GM23338 (cell line): Measurements from ENCODE around the gene NAP1L4.

Experiments used
- CREB1 ChIP-seq: fragments of 250-450 bp; sonication (Bioruptor Pico); IDR thresholded peaks from 2 replicates; pipeline ENCODE4 v1.5.0; 2020; ENCODE audit warnings: low read depth, mild to moderate bottlenecking, moderate library complexity
- EZH2 ChIP-seq: fragments of 200-600 bp; sonication (generic); IDR thresholded peaks from one replicate; pipeline ENCODE4 v1.8.0; 2017; ENCODE audit warnings: antibody characterized with exemption, mild to moderate bottlenecking, low read depth; ENCODE audit not compliant: unreplicated experiment
- EZH2phosphoT487 ChIP-seq: fragments of 200-600 bp; sonication (generic); IDR thresholded peaks from one replicate; pipeline ENCODE4 v1.8.1; 2018; ENCODE audit warnings: antibody characterized with exemption; ENCODE audit not compliant: unreplicated experiment
- JUNB ChIP-seq: IDR thresholded peaks from one replicate; pipeline ENCODE4 v1.6.1; 2016; ENCODE audit warnings: antibody characterized with exemption; ENCODE audit not compliant: unreplicated experiment
- POLR2AphosphoS5 ChIP-seq: IDR thresholded peaks from 2 replicates; pipeline ENCODE4 v1.6.1; 2016; ENCODE audit warnings: antibody characterized with exemption, low read depth
- STAT1 ChIP-seq: IDR thresholded peaks from one replicate; pipeline ENCODE4 v1.6.1; 2016; ENCODE audit warnings: antibody characterized with exemption; ENCODE audit not compliant: unreplicated experiment
- ZNF114 ChIP-seq: fragments of 250-450 bp; sonication (Bioruptor Pico); IDR thresholded peaks from 2 replicates; pipeline ENCODE4 v1.5.0; 2020; ENCODE audit warnings: mild to moderate bottlenecking, moderate library complexity
- ZNF331 ChIP-seq: fragments of 250-450 bp; sonication (Bioruptor Pico); IDR thresholded peaks from 2 replicates; pipeline ENCODE4 v1.5.0; 2020; ENCODE audit warnings: low read depth, mild to moderate bottlenecking, moderate library complexity
- TF ChIP-seq, protein P1 (sequence below), 2 experiments: fragments of 200-600 bp in 1 of 2; sonication (generic) in 1 of 2; conservative IDR thresholded peaks; 2 replicates each; pipeline versions ENCODE4 v1.5.1 to v1.6.1; 2016 to 2017; ENCODE audit warnings: antibody characterized with exemption in 2 of 2, low read depth in 2 of 2, mild to moderate bottlenecking in 2 of 2, moderate library complexity in 1 of 2
- TF ChIP-seq, protein P2 (sequence below): IDR thresholded peaks from one replicate; pipeline ENCODE4 v1.6.1; 2018; ENCODE audit warnings: antibody characterized with exemption; ENCODE audit not compliant: unreplicated experiment
- TF ChIP-seq, protein P3 (sequence below): IDR thresholded peaks from 2 replicates; pipeline ENCODE4 v1.6.1; 2016; ENCODE audit warnings: antibody characterized with exemption

DNA sequence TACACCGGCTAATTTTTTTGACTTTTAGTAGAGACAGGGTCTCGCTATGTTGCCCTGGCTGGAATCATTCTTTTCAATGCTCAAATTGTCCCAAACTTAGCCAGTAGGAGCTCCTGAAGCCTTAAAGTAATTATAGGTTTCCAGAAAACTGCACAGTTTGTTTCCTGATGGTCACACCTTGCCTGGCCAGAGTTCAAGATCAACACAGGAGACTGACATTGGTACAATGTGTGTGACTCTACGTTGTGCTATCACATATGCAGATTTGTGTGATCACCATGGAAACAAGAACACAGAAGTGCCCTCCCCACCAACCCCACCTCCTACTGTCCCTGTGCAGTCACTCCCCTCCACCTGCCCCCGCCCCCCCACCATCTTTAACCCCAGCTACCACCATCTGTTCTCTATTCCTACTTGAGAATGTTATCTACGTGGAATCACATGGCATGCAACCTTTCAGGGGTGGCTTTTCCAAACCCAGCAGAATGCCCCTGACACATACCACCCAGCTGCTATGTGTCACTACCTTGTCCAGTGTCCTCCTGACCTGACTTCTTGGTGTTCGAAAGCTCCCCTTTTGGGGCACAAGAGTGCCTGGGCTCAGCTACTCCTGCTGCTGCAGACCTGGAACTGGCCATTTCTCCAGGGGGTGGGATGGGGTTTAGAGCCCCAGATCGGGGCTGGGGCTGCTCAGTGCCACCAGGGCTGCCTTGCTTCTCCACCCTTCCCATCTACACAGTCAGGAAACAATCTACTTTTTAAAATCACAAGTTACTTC is 6.1 kb upstream of the NAP1L4 start:
- TF ChIP-seq, protein P1, sequence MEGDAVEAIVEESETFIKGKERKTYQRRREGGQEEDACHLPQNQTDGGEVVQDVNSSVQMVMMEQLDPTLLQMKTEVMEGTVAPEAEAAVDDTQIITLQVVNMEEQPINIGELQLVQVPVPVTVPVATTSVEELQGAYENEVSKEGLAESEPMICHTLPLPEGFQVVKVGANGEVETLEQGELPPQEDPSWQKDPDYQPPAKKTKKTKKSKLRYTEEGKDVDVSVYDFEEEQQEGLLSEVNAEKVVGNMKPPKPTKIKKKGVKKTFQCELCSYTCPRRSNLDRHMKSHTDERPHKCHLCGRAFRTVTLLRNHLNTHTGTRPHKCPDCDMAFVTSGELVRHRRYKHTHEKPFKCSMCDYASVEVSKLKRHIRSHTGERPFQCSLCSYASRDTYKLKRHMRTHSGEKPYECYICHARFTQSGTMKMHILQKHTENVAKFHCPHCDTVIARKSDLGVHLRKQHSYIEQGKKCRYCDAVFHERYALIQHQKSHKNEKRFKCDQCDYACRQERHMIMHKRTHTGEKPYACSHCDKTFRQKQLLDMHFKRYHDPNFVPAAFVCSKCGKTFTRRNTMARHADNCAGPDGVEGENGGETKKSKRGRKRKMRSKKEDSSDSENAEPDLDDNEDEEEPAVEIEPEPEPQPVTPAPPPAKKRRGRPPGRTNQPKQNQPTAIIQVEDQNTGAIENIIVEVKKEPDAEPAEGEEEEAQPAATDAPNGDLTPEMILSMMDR (conservative IDR thresholded peaks at IDR 0.05; ENCODE audit: low read depth in 2 of 2), result no peak
- TF ChIP-seq POLR2AphosphoS5, result no peak
- TF ChIP-seq, protein P2, sequence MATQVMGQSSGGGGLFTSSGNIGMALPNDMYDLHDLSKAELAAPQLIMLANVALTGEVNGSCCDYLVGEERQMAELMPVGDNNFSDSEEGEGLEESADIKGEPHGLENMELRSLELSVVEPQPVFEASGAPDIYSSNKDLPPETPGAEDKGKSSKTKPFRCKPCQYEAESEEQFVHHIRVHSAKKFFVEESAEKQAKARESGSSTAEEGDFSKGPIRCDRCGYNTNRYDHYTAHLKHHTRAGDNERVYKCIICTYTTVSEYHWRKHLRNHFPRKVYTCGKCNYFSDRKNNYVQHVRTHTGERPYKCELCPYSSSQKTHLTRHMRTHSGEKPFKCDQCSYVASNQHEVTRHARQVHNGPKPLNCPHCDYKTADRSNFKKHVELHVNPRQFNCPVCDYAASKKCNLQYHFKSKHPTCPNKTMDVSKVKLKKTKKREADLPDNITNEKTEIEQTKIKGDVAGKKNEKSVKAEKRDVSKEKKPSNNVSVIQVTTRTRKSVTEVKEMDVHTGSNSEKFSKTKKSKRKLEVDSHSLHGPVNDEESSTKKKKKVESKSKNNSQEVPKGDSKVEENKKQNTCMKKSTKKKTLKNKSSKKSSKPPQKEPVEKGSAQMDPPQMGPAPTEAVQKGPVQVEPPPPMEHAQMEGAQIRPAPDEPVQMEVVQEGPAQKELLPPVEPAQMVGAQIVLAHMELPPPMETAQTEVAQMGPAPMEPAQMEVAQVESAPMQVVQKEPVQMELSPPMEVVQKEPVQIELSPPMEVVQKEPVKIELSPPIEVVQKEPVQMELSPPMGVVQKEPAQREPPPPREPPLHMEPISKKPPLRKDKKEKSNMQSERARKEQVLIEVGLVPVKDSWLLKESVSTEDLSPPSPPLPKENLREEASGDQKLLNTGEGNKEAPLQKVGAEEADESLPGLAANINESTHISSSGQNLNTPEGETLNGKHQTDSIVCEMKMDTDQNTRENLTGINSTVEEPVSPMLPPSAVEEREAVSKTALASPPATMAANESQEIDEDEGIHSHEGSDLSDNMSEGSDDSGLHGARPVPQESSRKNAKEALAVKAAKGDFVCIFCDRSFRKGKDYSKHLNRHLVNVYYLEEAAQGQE, result no peak
- no peak for TF ChIP-seq EZH2
- TF ChIP-seq CREB1 (CRISPR knock-in tag), result no peak
- no peak for TF ChIP-seq EZH2phosphoT487
- no peak for TF ChIP-seq ZNF331
- TF ChIP-seq, protein P3, sequence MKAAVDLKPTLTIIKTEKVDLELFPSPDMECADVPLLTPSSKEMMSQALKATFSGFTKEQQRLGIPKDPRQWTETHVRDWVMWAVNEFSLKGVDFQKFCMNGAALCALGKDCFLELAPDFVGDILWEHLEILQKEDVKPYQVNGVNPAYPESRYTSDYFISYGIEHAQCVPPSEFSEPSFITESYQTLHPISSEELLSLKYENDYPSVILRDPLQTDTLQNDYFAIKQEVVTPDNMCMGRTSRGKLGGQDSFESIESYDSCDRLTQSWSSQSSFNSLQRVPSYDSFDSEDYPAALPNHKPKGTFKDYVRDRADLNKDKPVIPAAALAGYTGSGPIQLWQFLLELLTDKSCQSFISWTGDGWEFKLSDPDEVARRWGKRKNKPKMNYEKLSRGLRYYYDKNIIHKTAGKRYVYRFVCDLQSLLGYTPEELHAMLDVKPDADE, result no peak
- TF ChIP-seq JUNB, result no peak
- TF ChIP-seq STAT1, result no peak
- no peak for TF ChIP-seq ZNF114 (CRISPR knock-in tag)
